ENCODE measurements around the gene PHLPP1. TPM values are rescaled to one million over a fixed set of nuclear protein-coding genes. Genes with fewer than 3 reads are reported as not detected.

PHLPP1 gene
- total RNA-seq, 1 donor from 2014 or later = 47.3 TPM

DNA sequence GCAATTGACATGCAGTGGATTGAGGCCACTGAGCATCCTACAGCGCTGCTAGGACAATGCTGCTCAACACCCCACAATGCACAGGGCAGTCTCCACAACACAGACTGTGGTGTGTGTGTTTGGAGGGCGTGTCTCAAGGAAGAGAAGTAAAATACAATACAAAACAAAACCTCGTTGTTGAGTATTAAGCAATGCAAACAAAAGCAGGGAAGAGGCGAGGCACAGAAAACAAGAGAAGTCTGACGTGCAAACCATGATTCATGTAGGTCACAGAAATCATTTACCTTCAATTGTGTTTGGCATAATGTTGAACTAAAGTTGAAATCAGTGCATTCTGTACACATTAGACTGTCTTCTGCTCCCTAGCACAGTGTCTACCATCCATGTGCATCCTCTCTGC lies 260.9 kb downstream of the PHLPP1 start:
- no peaks in the 10 kb centered on the region for H3K9me3 Mint-ChIP-seq (ENCODE audit: unreplicated experiment)
- peaks cover 47% of the 10 kb centered on the region for H3K4me1 Mint-ChIP-seq (ENCODE audit: unreplicated experiment)
- TF ChIP-seq, protein P1, sequence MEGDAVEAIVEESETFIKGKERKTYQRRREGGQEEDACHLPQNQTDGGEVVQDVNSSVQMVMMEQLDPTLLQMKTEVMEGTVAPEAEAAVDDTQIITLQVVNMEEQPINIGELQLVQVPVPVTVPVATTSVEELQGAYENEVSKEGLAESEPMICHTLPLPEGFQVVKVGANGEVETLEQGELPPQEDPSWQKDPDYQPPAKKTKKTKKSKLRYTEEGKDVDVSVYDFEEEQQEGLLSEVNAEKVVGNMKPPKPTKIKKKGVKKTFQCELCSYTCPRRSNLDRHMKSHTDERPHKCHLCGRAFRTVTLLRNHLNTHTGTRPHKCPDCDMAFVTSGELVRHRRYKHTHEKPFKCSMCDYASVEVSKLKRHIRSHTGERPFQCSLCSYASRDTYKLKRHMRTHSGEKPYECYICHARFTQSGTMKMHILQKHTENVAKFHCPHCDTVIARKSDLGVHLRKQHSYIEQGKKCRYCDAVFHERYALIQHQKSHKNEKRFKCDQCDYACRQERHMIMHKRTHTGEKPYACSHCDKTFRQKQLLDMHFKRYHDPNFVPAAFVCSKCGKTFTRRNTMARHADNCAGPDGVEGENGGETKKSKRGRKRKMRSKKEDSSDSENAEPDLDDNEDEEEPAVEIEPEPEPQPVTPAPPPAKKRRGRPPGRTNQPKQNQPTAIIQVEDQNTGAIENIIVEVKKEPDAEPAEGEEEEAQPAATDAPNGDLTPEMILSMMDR (IDR thresholded peaks at IDR 0.05; ENCODE audit: unreplicated experiment) = no peak
- peak overlapping the region; percentile 8 for H3K27ac Mint-ChIP-seq (ENCODE audit: unreplicated experiment)
- H3K27me3 Mint-ChIP-seq (ENCODE audit: unreplicated experiment) = peaks cover 17% of the 10 kb centered on the region
- peaks cover 50% of the 10 kb centered on the region for H3K36me3 Mint-ChIP-seq (ENCODE audit: low read depth, unreplicated experiment)
- no peak for DNase-seq (ENCODE audit: low spot score)
- H3K4me3 Mint-ChIP-seq (ENCODE audit: unreplicated experiment) = peak overlapping the region; percentile 53

DNA sequence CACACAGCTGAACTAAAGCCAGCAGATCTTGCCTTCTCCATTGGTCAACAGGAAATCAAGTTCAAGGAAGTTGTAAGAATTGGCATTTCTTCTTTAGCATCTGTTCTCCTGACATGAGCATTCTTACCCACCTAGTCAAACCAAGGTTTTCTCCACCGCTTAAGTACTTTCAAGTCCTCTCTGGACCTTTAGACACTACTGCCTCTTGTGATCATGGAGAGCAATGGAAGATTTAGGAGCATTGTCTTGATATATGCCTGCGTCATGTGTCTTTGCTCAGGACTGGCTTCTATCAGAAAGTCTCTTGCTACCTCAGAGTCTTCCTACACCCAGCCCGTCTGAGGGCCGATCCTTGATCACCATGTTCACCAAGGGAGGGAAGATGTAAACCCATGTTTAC lies 262.2 kb downstream of the PHLPP1 start:
- no peaks in the 10 kb centered on the region for H3K9me3 Mint-ChIP-seq (ENCODE audit: unreplicated experiment)
- peaks cover 50% of the 10 kb centered on the region for H3K36me3 Mint-ChIP-seq (ENCODE audit: low read depth, unreplicated experiment)
- H3K27ac Mint-ChIP-seq (ENCODE audit: unreplicated experiment) = peak overlapping the region; percentile 72
- TF ChIP-seq, protein P1 (IDR thresholded peaks at IDR 0.05; ENCODE audit: unreplicated experiment) = no peak
- no peak overlapping the region for H3K4me3 Mint-ChIP-seq (ENCODE audit: unreplicated experiment)
- H3K4me1 Mint-ChIP-seq (ENCODE audit: unreplicated experiment) = peaks cover 36% of the 10 kb centered on the region
- peaks cover 19% of the 10 kb centered on the region for H3K27me3 Mint-ChIP-seq (ENCODE audit: unreplicated experiment)
- no peak for DNase-seq (ENCODE audit: low spot score)

DNA sequence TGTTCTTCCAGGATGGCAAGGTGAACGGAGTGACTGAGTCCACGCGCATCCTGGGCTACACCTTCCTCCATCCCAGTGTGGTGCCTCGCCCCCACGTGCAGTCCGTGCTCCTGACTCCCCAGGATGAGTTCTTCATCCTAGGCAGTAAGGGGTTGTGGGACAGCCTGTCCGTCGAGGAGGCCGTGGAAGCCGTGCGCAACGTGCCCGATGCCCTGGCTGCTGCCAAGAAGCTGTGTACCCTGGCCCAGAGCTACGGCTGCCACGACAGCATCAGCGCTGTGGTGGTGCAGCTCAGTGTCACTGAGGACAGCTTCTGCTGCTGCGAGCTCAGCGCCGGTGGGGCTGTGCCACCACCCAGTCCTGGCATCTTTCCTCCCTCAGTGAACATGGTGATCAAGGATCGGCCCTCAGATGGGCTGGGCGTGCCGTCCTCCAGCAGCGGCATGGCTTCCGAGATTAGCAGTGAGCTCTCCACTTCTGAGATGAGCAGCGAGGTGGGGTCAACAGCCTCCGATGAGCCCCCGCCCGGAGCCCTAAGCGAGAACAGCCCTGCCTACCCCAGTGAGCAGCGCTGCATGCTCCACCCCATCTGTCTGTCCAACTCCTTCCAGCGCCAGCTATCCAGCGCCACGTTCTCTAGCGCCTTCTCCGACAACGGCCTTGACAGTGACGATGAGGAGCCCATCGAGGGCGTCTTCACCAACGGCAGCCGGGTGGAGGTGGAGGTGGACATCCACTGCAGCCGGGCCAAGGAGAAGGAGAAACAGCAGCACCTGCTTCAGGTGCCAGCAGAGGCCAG lies 263.1 kb downstream of the PHLPP1 start:
- Mint-ChIP-seq H3K36me3 (ENCODE audit: low read depth, unreplicated experiment) (peaks cover 43% of the 10 kb centered on the region), H3K27ac (ENCODE audit: unreplicated experiment) (peak overlapping the region; percentile 72), H3K27me3 (ENCODE audit: unreplicated experiment) (peaks cover 19% of the 10 kb centered on the region), H3K4me3 (ENCODE audit: unreplicated experiment) (no peak overlapping the region), H3K4me1 (ENCODE audit: unreplicated experiment) (peaks cover 30% of the 10 kb centered on the region), H3K9me3 (ENCODE audit: unreplicated experiment) (no peaks in the 10 kb centered on the region)
- DNase-seq (ENCODE audit: low spot score) = no peak
- TF ChIP-seq, protein P1 (IDR thresholded peaks at IDR 0.05; ENCODE audit: unreplicated experiment) = no peak

DNA sequence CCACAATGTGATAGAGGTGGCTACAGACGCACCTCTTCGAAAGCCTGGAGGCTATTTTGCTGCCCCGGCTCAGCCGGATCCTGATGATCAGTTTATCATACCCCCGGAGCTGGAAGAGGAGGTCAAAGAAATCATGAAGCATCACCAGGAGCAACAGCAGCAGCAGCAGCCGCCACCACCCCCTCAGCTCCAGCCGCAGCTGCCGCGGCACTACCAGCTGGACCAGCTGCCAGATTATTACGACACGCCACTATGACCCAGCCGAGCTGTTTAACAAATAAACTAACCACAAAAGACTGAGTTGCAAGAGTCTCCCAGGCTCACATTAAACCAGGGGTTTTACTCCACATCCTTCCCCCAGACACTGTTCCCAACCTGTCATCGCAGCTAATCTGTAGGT lies 263.8 kb downstream of the PHLPP1 start:
- Mint-ChIP-seq H3K27me3 (ENCODE audit: unreplicated experiment) (peaks cover 19% of the 10 kb centered on the region), H3K4me1 (ENCODE audit: unreplicated experiment) (peaks cover 28% of the 10 kb centered on the region), H3K27ac (ENCODE audit: unreplicated experiment) (no peak overlapping the region), H3K4me3 (ENCODE audit: unreplicated experiment) (peak overlapping the region; percentile 78), H3K9me3 (ENCODE audit: unreplicated experiment) (no peaks in the 10 kb centered on the region), H3K36me3 (ENCODE audit: low read depth, unreplicated experiment) (peaks cover 42% of the 10 kb centered on the region)
- TF ChIP-seq, protein P1 (IDR thresholded peaks at IDR 0.05; ENCODE audit: unreplicated experiment) = no peak
- DNase-seq (ENCODE audit: low spot score) = no peak

DNA sequence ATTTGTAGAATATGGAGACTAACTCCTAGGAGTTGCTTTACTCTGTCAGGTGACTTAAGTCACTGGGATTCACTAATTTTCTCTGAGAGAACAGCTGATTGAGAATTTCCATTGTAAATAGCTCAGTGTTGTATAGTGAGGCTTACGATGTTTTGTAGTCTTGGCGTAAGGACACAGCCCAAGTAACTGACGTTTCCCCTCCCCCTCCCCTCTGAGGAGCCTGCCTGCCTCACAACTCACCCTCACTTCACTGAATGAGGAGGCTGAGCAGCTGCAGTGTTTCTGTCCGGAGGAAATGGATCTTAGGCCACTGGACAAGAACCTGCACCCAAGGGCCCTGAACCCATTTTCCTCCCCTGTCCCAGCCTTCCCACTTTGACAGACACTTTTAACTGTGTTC lies 264.6 kb downstream of the PHLPP1 start:
- DNase-seq (ENCODE audit: low spot score) = no peak
- Mint-ChIP-seq H3K27ac (ENCODE audit: unreplicated experiment) (peak overlapping the region; percentile 52), H3K36me3 (ENCODE audit: low read depth, unreplicated experiment) (peaks cover 35% of the 10 kb centered on the region), H3K4me3 (ENCODE audit: unreplicated experiment) (no peak overlapping the region), H3K27me3 (ENCODE audit: unreplicated experiment) (peaks cover 19% of the 10 kb centered on the region), H3K4me1 (ENCODE audit: unreplicated experiment) (peaks cover 21% of the 10 kb centered on the region), H3K9me3 (ENCODE audit: unreplicated experiment) (no peaks in the 10 kb centered on the region)
- TF ChIP-seq, protein P1 (IDR thresholded peaks at IDR 0.05; ENCODE audit: unreplicated experiment) = no peak

Measured in endothelial cell (in vitro differentiated cells).